A549 (cell line): ENCODE data around the gene TREML2.

Source experiments
- BHLHE40 ChIP-seq: IDR thresholded peaks from 2 replicates; pipeline ENCODE4 v1.6.1; 2012; ENCODE audit warnings: low read depth, low read length, inconsistent platforms
- CEBPB ChIP-seq, 2 experiments: fragments of >200 bp in 1 of 2; sonication (Bioruptor Twin) in 1 of 2; formaldehyde crosslinking in 1 of 2; IDR thresholded peaks; 2 replicates each; pipeline ENCODE4 v1.6.1; 2012 to 2016
- CHD2 ChIP-seq: fragments of 150-350 bp; IDR thresholded peaks from 2 replicates; pipeline ENCODE4 v1.6.1; 2014; ENCODE audit warnings: low read length; ENCODE audit not compliant: partially characterized antibody
- CHD4 ChIP-seq: fragments of 200-600 bp; sonication (generic); IDR thresholded peaks from 2 replicates; pipeline ENCODE4 v1.6.1; 2016; ENCODE audit warnings: antibody characterized with exemption, mild to moderate bottlenecking, borderline replicate concordance
- EP300 ChIP-seq, 2 experiments: fragments of >200 bp; sonication (Bioruptor Twin); formaldehyde crosslinking; IDR thresholded peaks; 2 replicates in 1 of 2; 3 replicates in 1 of 2; pipeline ENCODE4 v1.6.1; 2016 to 2017
- MYC ChIP-seq: IDR thresholded peaks from 2 replicates; pipeline ENCODE4 v1.6.1; 2012; ENCODE audit warnings: mild to moderate bottlenecking, inconsistent platforms, low read length, improper control_type of control experiment, borderline replicate concordance
- POLR2A ChIP-seq: IDR thresholded peaks from 2 replicates; pipeline ENCODE4 v1.6.1; 2012; ENCODE audit warnings: mild to moderate bottlenecking, low read length
- RAD21 ChIP-seq, 2 experiments: fragments of >200 bp in 1 of 2; sonication (Bioruptor Twin) in 1 of 2; formaldehyde crosslinking in 1 of 2; IDR thresholded peaks in 1 of 2; conservative IDR thresholded peaks in 1 of 2; 2 replicates in 1 of 2; 3 replicates in 1 of 2; pipeline ENCODE4 v1.6.1; 2012 to 2018; ENCODE audit warnings: inconsistent platforms in 1 of 2
- SMC3 ChIP-seq: fragments of >200 bp; sonication (Bioruptor Twin); formaldehyde crosslinking; IDR thresholded peaks from 3 replicates; pipeline ENCODE4 v1.6.1; 2018; ENCODE audit warnings: inconsistent platforms
- TP53 ChIP-seq: fragments of 250-450 bp; sonication (Bioruptor Pico); IDR thresholded peaks from 2 replicates; pipeline ENCODE4 v1.5.0; 2021; ENCODE audit warnings: mild to moderate bottlenecking, moderate library complexity
- ZC3H11A ChIP-seq: fragments of 450-650 bp; IDR thresholded peaks from 2 replicates; pipeline ENCODE4 v1.6.1; 2014; ENCODE audit warnings: antibody characterized with exemption, mild to moderate bottlenecking
- TF ChIP-seq, protein P1 (sequence below): fragments of >200 bp; sonication (Bioruptor Twin); formaldehyde crosslinking; IDR thresholded peaks from 3 replicates; pipeline ENCODE4 v1.5.1; 2016
- TF ChIP-seq, protein P2 (sequence below): IDR thresholded peaks from 2 replicates; pipeline ENCODE4 v1.6.1; 2012
- TF ChIP-seq, protein P3 (sequence below): fragments of 200-600 bp; sonication (generic); IDR thresholded peaks from 2 replicates; pipeline ENCODE4 v1.6.1; 2016; ENCODE audit warnings: antibody characterized with exemption, mild to moderate bottlenecking, moderate library complexity

DNA sequence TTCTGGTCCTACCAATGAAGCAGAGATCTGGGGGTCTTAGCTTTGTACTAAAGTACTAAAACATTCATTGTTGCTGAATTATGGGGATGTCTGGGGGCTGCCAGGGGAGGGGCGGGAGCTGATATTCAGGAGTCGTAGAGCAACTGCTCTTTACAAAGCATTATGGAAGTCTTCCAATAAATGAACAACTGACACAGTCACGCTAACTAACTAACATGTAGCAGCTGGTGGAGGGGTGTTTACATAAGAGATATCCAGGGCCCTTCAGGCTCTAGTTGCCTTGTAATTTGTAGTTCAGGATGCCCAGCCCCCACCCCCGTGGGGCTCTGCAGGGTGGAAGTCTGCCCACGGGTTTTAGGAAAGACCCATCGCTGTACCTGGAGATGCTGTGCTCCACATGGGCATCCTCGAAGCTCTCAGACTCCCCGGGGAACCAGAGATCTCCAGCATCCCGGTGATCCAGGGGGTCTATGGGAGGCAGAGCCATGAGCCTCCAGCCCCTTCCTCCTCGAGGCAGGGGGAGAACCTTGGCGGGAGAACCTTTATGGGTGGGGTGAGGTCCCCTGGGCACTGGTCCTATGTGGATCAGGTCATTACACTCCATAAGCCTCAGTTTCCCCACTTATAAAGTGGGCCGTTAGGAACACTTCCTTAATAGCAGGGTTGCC is 41.4 kb downstream of the TREML2 start:
- TF ChIP-seq, protein P1, sequence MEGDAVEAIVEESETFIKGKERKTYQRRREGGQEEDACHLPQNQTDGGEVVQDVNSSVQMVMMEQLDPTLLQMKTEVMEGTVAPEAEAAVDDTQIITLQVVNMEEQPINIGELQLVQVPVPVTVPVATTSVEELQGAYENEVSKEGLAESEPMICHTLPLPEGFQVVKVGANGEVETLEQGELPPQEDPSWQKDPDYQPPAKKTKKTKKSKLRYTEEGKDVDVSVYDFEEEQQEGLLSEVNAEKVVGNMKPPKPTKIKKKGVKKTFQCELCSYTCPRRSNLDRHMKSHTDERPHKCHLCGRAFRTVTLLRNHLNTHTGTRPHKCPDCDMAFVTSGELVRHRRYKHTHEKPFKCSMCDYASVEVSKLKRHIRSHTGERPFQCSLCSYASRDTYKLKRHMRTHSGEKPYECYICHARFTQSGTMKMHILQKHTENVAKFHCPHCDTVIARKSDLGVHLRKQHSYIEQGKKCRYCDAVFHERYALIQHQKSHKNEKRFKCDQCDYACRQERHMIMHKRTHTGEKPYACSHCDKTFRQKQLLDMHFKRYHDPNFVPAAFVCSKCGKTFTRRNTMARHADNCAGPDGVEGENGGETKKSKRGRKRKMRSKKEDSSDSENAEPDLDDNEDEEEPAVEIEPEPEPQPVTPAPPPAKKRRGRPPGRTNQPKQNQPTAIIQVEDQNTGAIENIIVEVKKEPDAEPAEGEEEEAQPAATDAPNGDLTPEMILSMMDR, result no peak
- no peak for TF ChIP-seq TP53 (CRISPR knock-in tag)
- TF ChIP-seq, protein P2, sequence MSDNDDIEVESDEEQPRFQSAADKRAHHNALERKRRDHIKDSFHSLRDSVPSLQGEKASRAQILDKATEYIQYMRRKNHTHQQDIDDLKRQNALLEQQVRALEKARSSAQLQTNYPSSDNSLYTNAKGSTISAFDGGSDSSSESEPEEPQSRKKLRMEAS, result no peak
- TF ChIP-seq POLR2A, result no peak
- TF ChIP-seq, protein P3, sequence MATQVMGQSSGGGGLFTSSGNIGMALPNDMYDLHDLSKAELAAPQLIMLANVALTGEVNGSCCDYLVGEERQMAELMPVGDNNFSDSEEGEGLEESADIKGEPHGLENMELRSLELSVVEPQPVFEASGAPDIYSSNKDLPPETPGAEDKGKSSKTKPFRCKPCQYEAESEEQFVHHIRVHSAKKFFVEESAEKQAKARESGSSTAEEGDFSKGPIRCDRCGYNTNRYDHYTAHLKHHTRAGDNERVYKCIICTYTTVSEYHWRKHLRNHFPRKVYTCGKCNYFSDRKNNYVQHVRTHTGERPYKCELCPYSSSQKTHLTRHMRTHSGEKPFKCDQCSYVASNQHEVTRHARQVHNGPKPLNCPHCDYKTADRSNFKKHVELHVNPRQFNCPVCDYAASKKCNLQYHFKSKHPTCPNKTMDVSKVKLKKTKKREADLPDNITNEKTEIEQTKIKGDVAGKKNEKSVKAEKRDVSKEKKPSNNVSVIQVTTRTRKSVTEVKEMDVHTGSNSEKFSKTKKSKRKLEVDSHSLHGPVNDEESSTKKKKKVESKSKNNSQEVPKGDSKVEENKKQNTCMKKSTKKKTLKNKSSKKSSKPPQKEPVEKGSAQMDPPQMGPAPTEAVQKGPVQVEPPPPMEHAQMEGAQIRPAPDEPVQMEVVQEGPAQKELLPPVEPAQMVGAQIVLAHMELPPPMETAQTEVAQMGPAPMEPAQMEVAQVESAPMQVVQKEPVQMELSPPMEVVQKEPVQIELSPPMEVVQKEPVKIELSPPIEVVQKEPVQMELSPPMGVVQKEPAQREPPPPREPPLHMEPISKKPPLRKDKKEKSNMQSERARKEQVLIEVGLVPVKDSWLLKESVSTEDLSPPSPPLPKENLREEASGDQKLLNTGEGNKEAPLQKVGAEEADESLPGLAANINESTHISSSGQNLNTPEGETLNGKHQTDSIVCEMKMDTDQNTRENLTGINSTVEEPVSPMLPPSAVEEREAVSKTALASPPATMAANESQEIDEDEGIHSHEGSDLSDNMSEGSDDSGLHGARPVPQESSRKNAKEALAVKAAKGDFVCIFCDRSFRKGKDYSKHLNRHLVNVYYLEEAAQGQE, result no peak
- TF ChIP-seq CHD2, result no peak
- no peak for TF ChIP-seq CHD4
- TF ChIP-seq RAD21 (conservative IDR thresholded peaks at IDR 0.05 in 1 of 2, IDR thresholded peaks at IDR 0.05 in 1 of 2), result no peak
- TF ChIP-seq CEBPB (IDR thresholded peaks at IDR 0.05), result no peak
- no peak for TF ChIP-seq ZC3H11A
- TF ChIP-seq BHLHE40, result no peak
- TF ChIP-seq MYC, result no peak
- no peak for TF ChIP-seq SMC3
- TF ChIP-seq EP300 (IDR thresholded peaks at IDR 0.05), result no peak
